NCI-H2227 treated with DMSO at 0.1 percent for 48 hours (cell line): Measurements from ENCODE around the gene WAC.

Experiments
- DNase-seq: peaks from one replicate; lab custom pipeline; 2025; lab: John Stamatoyannopoulos, UW

Gene WAC

GRCh38 chr10:28533571-28534304 is 820 bp downstream of the WAC start:
- no peak for DNase-seq

- DNase-seq, result no peak
Observed at GRCh38 chr10:28535846-28536245, 2.9 kb downstream of the WAC start.

- DNase-seq, result no peak
Observed at GRCh38 chr10:28538595-28538994, 5.7 kb downstream of the WAC start.

GRCh38 chr10:28540145-28540544 is 7.2 kb downstream of the WAC start:
- no peak for DNase-seq

- no peak for DNase-seq
Observed at GRCh38 chr10:28541717-28542365, 8.9 kb downstream of the WAC start.

GRCh38 chr10:28542728-28543127 is 9.8 kb downstream of the WAC start:
- no peak for DNase-seq

- no peak for DNase-seq
Observed at GRCh38 chr10:28544058-28544457, 11.1 kb downstream of the WAC start.

GRCh38 chr10:28545967-28546644 is 13.2 kb downstream of the WAC start:
- DNase-seq, result no peak

- DNase-seq, result no peak
Observed at GRCh38 chr10:28548781-28549498, 16.0 kb downstream of the WAC start.

- DNase-seq, result no peak
Observed at GRCh38 chr10:28551086-28551485, 18.2 kb downstream of the WAC start.

GRCh38 chr10:28552775-28553174 is 19.9 kb downstream of the WAC start:
- no peak for DNase-seq

- DNase-seq, result no peak
Observed at GRCh38 chr10:28554009-28554408, 21.1 kb downstream of the WAC start.

- no peak for DNase-seq
Observed at GRCh38 chr10:28554952-28555351, 22.0 kb downstream of the WAC start.

- DNase-seq, result no peak
Observed at GRCh38 chr10:28555358-28555757, 22.4 kb downstream of the WAC start.

- no peak for DNase-seq
Observed at GRCh38 chr10:28556142-28556541, 23.2 kb downstream of the WAC start.

GRCh38 chr10:28558186-28558585 is 25.3 kb downstream of the WAC start:
- no peak for DNase-seq

GRCh38 chr10:28558923-28559508 is 26.1 kb downstream of the WAC start:
- DNase-seq, result no peak

- DNase-seq, result no peak
Observed at GRCh38 chr10:28559618-28560017, 26.7 kb downstream of the WAC start.

- no peak for DNase-seq
Observed at GRCh38 chr10:28560617-28561016, 27.7 kb downstream of the WAC start.

GRCh38 chr10:28561531-28561930 is 28.6 kb downstream of the WAC start:
- DNase-seq, result no peak

GRCh38 chr10:28564905-28565304 is 32.0 kb downstream of the WAC start:
- no peak for DNase-seq

GRCh38 chr10:28566458-28567015 is 33.6 kb downstream of the WAC start:
- no peak for DNase-seq
